Fibroblast of skin of right quadriceps (primary cell): Measurements from ENCODE around the gene SIL1.
"Not testable (repeated sequence)": the region's sequence is repeated elsewhere in the genome, so short reads cannot be mapped to it uniquely, and the experiment has no call there.

Experiments used
- DNase-seq: peaks from one replicate; pipeline ENCODE4 v3.0.0-alpha.2; 2013

The SIL1 gene

DNA sequence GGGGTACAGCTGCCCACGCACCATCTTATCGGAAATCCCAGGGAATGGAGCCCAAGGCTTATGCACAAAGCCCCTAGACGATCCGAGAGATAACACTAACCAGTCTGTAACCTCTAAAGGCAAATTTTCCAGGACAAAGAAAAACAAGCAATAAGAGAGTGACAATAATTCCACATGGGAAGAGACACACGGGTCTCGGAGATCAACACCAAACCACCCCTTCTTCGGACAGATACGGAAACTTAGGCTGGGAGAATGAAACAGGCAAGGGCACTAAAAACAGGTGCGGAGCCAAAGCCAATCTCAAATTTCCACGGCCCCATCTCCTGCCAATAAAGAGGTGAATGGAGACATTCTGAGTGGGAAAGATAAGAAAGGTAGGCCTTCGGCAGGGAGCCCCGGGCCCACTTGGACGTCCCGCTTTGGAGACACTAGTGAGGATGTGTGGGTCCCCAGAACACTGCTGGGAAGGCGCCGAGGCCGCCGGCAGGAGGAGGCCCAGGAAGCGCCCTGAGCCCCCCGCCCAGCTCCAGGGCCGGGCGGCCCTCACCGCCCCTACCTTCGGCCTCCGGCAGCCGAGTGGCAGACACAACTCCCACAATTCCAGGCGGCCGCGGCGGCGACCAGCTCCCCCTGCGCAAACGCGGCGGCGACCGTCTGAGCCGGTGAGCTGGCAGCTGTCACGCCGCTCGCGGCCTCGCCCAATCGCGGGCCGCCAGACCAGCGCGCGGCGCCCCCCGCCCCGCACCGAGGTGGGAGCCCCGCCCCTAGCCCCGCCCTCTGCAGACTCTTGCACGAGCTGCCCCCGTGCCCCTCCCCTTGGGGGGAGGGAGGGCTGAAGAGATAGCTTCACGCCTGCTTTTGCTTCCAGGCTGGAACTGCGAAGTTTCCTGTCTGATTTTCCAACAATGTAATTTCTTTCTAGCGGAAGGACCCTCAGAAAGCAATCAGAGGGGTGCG, at the start of gene SIL1:
Gene SIL1, minus strand, starts transcription at position 659 of the 960 bp plus-strand sequence. CDS start 70,525 bp downstream, outside the sequence.
- peak; percentile 97 for DNase-seq

DNA sequence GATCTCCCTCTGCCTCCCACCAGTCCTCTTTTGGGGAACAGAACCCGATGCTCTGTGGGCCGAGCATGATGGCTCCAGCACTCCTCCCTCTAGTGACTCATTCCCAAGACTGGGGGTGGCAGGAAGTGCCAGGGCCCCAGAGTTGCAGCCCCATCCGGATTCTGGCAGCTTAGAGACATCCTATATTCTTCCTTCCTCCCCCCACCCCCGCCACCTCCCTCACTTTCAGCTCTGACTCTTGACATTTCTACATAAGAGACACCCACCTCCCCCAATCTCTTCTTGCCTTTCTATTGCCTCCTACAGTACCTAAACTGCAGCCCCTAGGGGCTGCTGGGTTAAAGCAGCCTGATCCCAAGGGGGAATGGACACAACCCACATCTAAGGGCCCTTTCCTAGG, 48.2 kb upstream of the SIL1 start:
- DNase-seq: peak; percentile 79

DNA sequence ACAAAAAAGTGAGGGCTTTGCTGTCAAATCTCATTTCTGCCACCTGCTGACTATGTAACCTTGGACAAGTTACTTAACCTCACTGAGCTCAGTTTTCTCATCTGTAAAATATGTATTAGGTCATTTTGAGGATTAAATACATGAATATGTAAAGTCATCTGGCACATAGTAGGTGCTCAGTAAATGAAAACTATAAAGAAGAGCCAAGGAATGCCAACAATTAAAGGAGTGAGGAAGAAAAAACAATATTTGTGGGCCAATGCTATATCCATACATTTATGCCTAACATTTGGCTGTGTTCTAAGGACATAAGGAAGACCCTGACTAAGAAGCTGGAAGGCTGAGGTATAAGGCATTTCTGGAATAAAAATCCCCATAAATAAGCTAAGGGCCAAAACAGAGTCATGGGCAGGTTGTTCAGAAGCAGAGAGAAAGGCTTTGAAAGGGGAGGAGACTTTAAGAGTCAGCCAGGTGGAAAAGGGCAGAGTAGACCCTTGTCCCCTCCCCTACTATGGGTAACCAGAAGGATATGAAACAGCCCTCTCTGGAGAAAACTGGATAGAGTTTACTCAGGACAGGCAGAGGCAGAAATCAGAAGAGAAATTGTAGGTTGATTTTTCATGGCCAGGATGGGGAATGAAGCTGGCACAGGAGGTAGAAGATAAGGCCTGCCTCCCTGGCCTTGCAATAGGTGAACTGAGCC, 47.6 kb upstream of the SIL1 start:
- no peak for DNase-seq

DNA sequence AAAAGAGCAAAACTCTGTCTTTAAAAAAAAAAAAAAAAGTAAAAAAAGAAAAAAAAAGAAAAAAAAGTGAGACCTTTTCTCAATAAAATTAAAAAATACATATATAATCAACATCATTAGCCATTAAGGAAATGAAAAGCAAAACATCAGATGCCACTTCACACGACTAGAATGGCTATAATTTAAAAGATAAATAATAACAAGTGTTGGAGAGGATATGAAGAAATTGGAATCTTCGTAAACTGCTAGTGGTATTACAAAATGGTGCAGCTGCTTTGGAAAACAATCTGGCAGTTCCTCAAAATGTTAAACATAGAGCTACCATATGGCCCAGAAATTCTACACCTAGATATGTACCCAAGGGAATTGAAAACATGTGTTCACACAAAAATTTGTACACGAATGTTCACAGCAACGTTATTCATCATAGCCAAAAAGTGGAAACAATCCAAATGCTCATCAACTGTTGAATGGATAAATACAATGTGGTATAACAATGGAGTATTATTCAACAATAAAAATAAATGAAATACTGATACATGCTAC, 45.3 kb upstream of the SIL1 start:
- peak; percentile 72 for DNase-seq

DNA sequence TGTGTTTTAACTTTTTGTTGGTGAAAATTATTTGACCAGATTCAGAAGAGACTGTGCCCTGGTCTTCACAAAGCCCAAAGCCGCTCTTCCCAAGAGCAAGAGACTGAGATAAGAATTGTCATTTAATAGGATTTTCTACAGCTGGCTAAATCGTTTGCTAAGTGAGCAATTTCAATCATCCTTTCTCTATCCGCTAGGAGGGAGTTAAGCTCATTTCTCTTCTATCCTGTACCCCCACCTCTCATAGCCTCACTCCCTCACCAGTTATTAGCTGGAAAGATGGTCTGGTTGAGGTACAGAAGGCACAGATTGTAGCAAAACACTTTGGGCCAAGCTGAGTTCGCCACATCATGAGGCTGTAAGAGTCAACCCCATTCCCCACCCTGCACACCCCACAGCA, 43.0 kb upstream of the SIL1 start:
- no peak for DNase-seq

DNA sequence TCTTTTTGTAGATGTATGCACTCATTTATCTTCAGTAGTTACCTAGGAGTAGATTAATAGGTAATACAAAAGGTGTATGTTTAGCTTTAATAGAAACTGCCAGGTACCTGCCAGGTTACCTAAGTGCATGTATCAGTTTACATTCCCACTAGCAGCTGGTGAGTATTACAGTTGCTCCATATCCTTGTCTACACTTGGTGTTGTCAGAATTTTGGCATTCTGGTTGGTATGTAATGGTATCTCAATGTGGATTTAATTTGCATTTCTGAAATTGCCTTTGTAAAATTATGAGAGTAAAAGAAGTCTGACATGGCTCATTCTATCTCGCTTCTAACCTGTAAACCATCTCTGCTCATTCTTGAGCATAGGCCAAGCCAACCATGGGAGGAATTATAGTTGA, 38.3 kb upstream of the SIL1 start:
- DNase-seq: no peak

DNA sequence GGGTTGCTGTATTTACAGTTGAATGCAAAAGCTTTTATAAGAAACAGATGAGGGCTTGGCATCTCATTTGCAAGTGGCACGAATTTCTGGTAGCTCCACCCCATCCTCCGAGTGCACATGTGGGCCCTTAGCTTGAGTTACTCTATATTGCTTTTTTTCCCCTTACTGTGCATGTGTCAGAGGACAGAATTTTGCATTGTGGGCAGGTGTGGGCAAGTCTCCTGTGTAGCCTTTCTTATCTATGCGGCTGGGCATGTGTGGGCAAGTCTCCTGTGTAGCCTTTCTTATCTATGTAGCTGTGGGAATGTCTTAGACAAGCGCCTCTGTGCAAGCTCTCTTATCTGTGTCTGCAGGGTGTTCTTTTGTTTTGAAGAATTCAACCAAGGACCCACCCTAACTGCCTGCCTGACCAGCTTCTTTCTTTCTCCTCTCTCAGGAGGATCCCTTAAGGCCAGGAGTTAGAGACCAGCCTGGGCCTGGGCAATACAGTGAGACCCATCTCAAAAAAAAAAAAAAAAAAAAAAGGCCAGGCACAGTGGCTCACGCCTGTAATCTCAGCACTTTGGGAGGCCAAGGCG, 34.1 kb upstream of the SIL1 start:
- DNase-seq: no peak

DNA sequence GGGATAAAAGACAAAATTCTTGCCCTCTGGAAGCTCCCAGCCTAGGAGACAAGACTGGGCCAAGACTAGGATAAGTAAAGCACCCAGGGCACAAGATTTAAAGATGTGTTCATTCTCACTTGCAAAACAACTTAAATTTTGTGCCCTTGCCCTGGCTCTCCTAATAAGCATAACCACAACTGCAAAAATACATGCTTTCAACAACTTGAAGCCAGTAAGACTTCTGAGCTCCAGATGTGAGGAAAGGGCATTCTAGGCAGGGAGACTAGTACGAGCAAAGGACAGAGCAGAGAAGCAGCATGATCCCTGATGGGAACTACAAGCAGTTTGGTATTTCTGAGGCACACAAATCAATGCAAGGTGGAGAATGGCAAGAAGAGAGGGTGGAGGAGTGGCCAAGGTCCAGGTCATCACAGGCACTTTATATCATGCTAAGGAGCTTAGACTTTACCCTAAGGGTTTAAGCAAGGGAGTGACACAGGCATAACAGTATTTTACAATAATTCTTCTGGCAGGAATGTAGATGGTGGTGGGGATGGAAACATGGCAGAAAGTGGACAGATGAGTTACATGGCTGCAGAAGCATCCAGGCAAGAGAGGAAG, 30.1 kb upstream of the SIL1 start:
- no peak for DNase-seq

DNA sequence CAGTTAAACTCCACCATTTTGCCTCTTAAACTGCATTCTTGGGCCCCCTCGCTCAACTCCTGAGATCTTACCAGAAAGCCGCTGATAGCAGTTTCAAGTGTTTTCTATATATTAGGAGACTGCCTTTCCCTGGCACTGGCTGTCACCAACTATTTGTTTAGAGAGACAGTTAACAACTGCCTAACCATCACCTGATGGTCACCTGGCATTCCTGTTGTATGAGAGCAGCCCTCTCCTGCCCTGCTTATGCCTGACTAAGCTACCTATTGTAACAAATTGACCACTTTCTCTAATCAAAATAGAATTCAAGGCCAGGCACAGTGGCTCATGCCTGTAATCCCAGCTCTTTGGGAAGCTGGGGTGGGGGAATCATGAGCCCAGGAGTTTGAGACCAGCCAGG, 28.0 kb upstream of the SIL1 start:
- DNase-seq: no peak

DNA sequence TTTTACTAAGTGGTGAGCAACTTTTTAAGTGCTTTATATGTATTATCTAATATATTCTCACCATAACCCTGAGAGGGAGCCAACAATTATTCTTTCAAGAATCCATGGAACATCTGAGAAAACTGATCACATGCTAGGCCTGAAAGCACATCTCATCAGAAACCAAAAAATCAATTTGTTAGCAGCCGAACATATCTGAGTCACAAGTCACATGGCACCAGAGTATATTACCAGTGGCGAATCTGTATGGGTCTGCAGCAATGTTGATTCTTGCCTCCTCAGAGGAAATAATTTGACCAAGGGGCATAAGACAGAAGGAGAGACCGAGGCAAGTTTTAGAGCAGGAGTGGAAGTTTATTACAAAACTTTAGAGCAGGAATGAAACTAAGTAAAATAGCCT, 25.3 kb upstream of the SIL1 start:
- DNase-seq: no peak

DNA sequence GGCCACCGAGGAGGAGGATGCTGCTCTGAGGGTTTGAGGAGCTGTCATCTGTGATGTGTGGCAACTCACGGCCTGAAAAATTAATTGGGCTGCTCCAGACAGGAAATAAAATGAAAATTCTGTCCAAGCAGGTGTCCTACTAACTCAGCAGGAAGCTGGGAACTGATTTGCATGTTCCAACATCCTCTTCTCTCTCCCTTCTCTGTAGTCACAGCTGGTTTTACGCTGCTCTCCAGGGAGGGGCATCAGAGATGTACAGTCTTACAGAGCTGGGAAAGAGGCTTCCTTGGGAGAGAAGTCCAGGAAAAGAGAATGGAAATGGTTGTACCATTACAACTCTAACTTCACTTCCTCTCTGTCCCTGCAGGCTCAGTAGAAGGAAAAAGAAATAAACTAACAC, 24.2 kb upstream of the SIL1 start:
- DNase-seq: no peak

DNA sequence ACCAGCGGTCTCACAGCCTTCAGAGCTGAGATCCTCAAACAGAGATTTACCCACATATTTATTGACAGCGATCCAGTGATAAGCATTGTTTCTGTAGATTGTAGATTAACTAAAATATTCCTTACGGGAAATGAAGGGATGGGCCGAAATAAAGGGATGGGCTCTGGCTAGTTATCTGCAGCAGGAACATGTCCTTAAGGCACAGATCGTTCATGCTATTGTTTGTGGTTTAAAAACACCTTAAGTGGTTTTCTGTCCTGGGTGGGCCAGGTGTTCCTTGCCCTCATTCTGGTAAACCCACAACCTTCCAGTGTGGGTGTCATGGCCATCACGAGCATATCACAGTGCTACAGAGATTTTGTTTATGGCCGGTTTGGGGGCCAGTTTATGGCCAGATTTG, 19.9 kb upstream of the SIL1 start:
- DNase-seq: not testable (repeated sequence)

DNA sequence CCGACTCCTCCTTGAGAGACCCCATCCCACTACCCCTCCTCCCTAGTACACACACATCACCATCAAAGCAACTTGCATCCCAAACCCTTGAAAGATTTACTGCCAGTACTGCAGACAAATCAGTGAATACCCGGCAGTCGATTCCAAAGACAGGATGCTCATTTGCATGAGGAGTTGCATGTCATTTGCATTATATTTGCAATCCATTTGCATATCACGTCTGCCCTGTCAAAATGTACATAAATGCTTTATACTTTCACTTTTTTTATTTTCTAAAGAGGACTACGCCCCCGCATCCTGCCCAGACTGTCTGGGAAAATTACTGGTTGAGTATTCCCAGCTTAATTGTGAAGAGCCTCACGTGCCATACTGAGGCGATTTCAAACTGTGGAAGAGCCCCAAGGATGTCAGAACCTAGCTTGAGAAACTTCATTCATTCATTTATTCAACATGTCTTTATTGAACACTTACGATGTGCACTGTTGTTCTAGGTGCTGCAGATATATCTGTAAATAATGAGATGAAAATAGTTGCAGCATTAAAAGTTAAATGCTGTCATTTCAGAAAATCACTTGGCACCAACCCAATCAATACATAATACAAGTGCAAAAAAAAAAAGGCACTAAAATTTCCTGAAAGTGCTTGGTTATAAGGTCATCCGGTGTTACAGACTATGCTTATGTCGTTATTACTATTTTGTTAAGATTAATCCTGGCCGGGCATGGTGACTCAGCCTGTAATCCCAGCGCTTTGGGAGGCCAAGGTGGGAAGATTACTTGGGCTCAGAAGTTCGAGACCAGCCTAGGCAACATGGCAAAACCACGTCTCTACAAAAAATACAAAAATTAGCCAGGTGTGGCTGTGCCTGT, 17.2 kb upstream of the SIL1 start:
- no peak for DNase-seq

DNA sequence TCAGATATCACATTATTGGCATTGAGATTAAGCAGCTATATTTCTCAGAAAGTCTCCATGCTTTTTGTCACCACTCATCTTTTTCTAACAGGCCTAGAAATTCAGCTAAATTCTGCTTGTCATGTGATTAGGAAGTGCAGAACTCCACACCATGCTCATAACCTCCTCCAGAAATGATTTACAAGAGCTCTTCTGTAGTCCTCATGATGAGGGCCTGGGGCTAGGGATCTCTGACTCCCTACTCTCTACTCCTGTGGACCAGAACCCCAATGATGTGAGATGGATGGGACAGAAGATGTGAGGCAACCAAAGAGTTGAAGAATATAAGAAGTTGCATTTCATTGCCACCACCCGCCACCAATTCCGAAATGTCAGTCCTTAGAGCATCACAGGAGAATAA, 16.5 kb upstream of the SIL1 start:
- DNase-seq: no peak

DNA sequence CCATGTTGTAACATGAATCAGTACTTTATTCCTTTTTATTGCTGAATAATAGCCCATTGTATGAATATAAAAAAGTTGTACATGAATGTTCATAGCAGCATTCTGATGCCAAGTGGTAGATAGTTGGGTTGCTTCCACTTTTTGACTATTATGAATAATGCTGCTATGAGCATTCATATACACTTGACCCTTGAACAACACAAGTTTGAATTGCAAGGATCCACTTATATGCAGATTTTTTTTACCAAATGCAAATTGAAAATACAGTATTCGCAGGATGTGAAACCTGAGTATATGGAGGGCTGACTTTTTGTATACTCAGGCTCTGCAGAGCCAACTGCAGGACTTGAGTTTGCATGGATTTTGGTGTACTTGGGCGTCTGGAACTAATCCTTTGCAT, 14.7 kb upstream of the SIL1 start:
- DNase-seq: no peak

DNA sequence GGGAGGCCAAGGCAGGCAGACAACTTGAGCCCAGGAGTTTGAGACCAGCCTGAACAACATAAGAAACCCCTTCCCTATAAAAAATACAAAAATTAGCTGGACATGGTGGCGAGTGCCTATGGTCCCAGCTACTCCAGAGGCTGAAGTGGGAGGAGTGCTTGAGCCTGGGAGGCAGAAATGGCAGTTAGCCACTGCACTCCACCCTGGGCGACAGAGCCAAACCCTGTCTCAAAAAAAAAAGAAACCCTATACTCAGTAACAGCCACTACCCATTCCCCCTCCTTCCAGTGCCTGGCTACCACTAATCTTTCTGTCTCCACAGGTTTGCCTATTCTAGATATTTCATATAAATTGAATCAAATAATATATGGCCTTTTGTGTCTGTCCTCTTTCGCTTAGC, 14.3 kb upstream of the SIL1 start:
- DNase-seq: no peak

DNA sequence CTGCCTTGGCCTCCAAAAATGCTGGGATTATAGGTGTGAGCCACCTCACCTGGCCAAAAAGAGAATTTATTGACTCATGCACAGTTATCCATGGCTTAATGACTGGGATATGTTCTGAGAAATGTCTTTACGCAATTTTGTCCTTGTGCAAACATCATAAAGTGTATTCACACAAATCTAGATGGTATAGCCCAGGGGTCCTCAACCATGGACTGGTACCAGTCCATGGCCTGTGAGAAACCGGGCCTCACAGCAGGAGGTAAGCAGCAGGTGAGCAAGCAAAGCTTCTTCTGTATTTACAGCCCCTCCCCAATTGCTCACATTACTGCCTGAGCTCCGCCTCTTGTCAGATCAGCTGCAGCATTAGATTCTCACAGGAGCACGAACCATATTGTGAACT, 12.4 kb upstream of the SIL1 start:
- DNase-seq: no peak

DNA sequence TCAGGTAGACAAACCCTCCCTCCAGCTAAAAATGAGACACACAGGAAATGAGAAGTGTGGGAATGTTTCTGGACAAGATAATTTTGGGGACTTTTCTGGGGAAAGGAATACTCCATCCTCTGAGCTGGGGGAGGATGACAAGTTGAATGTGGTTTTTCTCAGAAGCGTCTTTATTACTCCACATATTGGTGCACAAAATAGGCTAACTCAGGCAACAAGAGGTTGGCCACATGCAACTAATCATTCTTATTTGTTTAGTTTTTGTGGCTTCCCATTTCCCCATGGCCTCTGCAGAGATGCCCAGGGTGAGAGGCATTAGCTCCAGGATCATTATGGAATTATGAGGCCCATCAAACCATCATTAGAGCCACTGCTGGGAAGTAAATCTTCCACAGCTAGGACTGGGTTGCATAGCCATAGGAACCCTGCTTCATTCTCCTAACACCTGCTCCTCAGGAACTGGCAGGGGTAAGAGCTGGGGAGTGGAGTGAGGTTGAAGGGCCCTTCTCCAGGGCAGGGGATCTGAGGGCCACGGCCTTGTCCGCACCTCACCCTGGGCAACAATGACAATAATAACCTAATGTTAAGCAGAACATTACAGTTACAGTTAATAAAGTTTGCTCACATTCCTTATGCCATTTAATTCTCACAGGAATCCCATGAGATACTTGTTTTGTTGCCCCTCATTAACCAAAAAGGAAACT, 9.3 kb upstream of the SIL1 start:
- DNase-seq: no peak

DNA sequence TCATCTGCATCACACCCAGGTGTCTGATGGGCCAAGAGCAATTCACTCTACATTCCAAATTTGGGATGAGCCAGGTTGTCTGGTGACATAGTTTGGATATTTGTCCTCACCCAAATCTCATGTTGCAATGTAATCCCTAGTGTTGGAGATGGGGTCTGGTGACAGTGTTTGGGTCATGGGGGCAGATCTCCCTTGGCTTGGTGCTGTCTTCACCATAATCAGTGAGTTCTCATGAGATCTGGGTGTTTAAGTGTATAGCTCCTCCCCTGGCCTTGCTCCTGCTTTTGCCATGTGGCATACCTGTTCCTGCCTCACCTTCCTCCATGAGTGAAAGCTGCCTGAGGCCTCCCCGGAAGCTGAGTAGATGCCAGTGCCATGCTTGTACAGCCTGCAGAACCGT, 7.4 kb upstream of the SIL1 start:
- no peak for DNase-seq

DNA sequence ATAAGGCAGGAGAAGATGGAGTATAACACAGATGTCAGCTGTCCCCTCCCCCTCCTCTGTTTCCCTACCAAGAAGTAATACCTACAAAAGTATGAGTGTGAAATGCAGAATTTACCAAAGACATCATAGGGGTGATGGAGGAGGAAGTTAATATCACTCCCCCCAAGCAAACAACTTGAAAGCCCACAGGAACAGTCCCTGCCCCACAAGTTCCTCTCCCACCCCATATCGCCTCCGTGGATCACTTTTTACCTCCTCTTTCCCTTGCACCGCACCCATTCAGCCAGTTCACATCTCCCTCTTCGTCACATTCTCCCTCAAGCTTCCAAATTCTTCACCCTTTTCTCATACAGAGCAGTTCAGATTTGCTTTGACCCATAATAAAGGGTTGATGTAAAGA, 7.0 kb upstream of the SIL1 start:
- DNase-seq: no peak

DNA sequence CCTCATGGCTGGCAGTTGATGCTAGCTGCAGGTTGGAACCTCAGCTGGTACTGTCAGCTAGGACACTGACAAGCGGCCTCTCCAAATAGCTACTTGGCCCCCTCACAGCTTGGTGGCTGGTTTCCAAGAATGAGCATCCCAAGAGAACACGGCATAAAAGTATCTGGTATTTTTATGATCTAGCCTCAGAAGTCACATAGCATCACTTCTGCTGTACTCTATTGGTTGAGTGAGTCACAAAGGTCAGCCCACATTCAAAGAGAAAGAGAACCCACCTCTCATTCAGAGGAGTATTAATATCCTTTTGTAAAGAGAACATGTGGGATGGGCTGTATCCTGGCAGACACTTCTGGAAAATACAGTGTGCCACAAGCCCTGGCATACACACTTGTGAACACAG, 6.0 kb upstream of the SIL1 start:
- peak; percentile 42 for DNase-seq

DNA sequence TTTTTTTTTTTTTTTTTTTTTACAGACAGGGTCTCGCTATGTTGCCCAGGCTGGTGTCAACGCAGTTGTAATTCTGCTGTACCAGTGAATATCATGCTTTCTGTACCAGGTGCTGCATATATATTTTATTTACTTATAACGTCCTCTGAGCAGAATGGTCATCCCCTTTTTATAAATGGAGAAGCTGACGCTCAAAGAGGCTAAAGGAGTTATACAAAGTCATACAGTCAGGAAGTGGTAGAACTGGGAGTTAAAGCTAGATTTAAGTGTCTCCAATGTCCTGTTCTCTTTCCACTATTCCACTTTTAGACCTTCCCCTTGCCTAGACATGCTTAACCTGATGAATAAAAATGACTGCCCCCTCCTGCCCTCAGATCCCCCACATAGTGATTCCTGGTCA, 1.2 kb upstream of the SIL1 start:
- DNase-seq: no peak
